Measurements from ENCODE around the gene ZNF618. TPM values are rescaled to one million over a fixed set of nuclear protein-coding genes. Genes with fewer than 3 reads are reported as not detected.

The ZNF618 gene
- total RNA-seq, 2 donors from 2014 or later, result 3.1 to 3.3 TPM

GRCh38 chr9:113919382-113919781, 43.3 kb downstream of the ZNF618 start:
- no peaks in the 10 kb centered on the region for H3K36me3 ChIP-seq
- DNase-seq, result no peak
- intact Hi-C loops (cut with DNase I), result no loop called here
- no peak overlapping the region for H3K4me3 ChIP-seq
- no peaks in the 10 kb centered on the region for H3K27me3 ChIP-seq
- H3K27ac ChIP-seq, result no peak overlapping the region
- no peak for TF ChIP-seq CTCF (IDR thresholded peaks at IDR 0.05)
- H3K4me1 ChIP-seq, result no peaks in the 10 kb centered on the region
- H3K9ac ChIP-seq (ENCODE audit: low read depth in 2 of 2, low read length in 2 of 2), result no peak overlapping the region
- H3K9me3 ChIP-seq, result no peaks in the 10 kb centered on the region

- intact Hi-C loops (cut with DNase I), result no loop called here
- Histone ChIP-seq H3K9ac (ENCODE audit: low read depth in 2 of 2, low read length in 2 of 2) (no peak overlapping the region), H3K27me3 (no peaks in the 10 kb centered on the region), H3K4me1 (no peaks in the 10 kb centered on the region), H3K4me3 (no peak overlapping the region), H3K27ac (no peak overlapping the region), H3K9me3 (no peaks in the 10 kb centered on the region), H3K36me3 (no peaks in the 10 kb centered on the region)
- no peak for DNase-seq
- no peak for TF ChIP-seq CTCF (IDR thresholded peaks at IDR 0.05)
Measured at GRCh38 chr9:113919871-113920270, 43.8 kb downstream of the ZNF618 start.

- no peaks in the 10 kb centered on the region for H3K9me3 ChIP-seq
- no peak overlapping the region for H3K4me3 ChIP-seq
- intact Hi-C loops (cut with DNase I), result no loop called here
- DNase-seq, result no peak
- H3K27ac ChIP-seq, result no peak overlapping the region
- TF ChIP-seq CTCF (IDR thresholded peaks at IDR 0.05), result no peak
- no peaks in the 10 kb centered on the region for H3K4me1 ChIP-seq
- no peaks in the 10 kb centered on the region for H3K36me3 ChIP-seq
- H3K9ac ChIP-seq (ENCODE audit: low read depth in 2 of 2, low read length in 2 of 2), result no peak overlapping the region
- no peaks in the 10 kb centered on the region for H3K27me3 ChIP-seq
Measured at GRCh38 chr9:113920872-113921271, 44.8 kb downstream of the ZNF618 start.

GRCh38 chr9:113921396-113921925, 45.4 kb downstream of the ZNF618 start:
- no peak for DNase-seq
- Histone ChIP-seq H3K9ac (ENCODE audit: low read depth in 2 of 2, low read length in 2 of 2) (no peak overlapping the region), H3K9me3 (no peaks in the 10 kb centered on the region), H3K27me3 (no peaks in the 10 kb centered on the region), H3K36me3 (no peaks in the 10 kb centered on the region), H3K4me3 (no peak overlapping the region), H3K4me1 (no peaks in the 10 kb centered on the region), H3K27ac (no peak overlapping the region)
- TF ChIP-seq CTCF (IDR thresholded peaks at IDR 0.05), result no peak
- intact Hi-C loops (cut with DNase I), result no loop called here

GRCh38 chr9:113922160-113922559, 46.1 kb downstream of the ZNF618 start:
- no peak overlapping the region for H3K27ac ChIP-seq
- no peak overlapping the region for H3K9ac ChIP-seq (ENCODE audit: low read depth in 2 of 2, low read length in 2 of 2)
- no peak for DNase-seq

More at GRCh38 chr9:113922160-113922559, 46.1 kb downstream of the ZNF618 start:
- Histone ChIP-seq H3K9me3 (no peaks in the 10 kb centered on the region), H3K27me3 (no peaks in the 10 kb centered on the region), H3K4me3 (no peak overlapping the region), H3K4me1 (no peaks in the 10 kb centered on the region), H3K36me3 (no peaks in the 10 kb centered on the region)
- intact Hi-C loops (cut with DNase I), result no loop called here
- no peak for TF ChIP-seq CTCF (IDR thresholded peaks at IDR 0.05)
